Testis (tissue), 3 donors: ENCODE results near the gene DIAPH1. TPM values are rescaled to one million over a fixed set of nuclear protein-coding genes. Genes with fewer than 3 reads are reported as not detected.

Experiments used
- DNase-seq: peaks from one replicate; pipeline ENCODE4 v3.0.0-alpha.2; 2019
- H3K27ac ChIP-seq, 2 donors: fragments of 200-600 bp; sonication (generic); one replicate each; pipeline ENCODE4 v1.5.1; 2019
- H3K27me3 ChIP-seq: fragments of 200-600 bp; sonication (generic); one replicate; pipeline ENCODE4 v1.5.1; 2019
- H3K36me3 ChIP-seq: fragments of 200-600 bp; sonication (generic); one replicate; pipeline ENCODE4 v1.5.1; 2017; ENCODE audit warnings: low read depth; ENCODE audit errors: missing control alignments
- H3K4me1 ChIP-seq: fragments of 200-600 bp; sonication (generic); one replicate; pipeline ENCODE4 v1.5.1; 2019
- H3K4me3 ChIP-seq, 2 donors: fragments of 200-600 bp; sonication (generic); one replicate each; pipeline ENCODE4 v1.5.1; 2017 to 2019
- H3K9me3 ChIP-seq: fragments of 200-600 bp; sonication (generic); one replicate; pipeline ENCODE4 v1.5.1; 2017
- POLR2A ChIP-seq: fragments of 450-650 bp; IDR thresholded peaks from one replicate; pipeline ENCODE4 v1.6.1; 2017; ENCODE audit warnings: antibody characterized with exemption, mild to moderate bottlenecking, moderate library complexity
- WGBS, 2 donors: methylation state at CpG; one replicate each; pipeline ENCODE4 v1.1.5; 2018; 5-methylcytosine and 5-hydroxymethylcytosine counted together
- intact Hi-C: fragments of 100-400 bp; cut with DNase I; formaldehyde crosslinking; loops from one replicate; pipeline ENCODE4 v1.15.1; 2023; ENCODE audit warnings: low total_unique reads
- polyA plus RNA-seq: library from polyadenylated mRNA; stranded (reverse); fragments of 350-450 nt; fragmentation: Illumina TruSeq; extraction: RNeasy Lipid Tissue Mini Kit (QIAGEN cat#74804); gene quantifications from one replicate; pipeline ENCODE4 v1.2.3, GENCODE V29; 2014; ENCODE audit warnings: low read depth, low replicate concordance; ENCODE audit not compliant: insufficient read depth
- total RNA-seq, 2 donors: library from RNA; depleted of rRNA; stranded (reverse); fragments of >200 nt; gene quantifications; one replicate each; pipeline ENCODE4 v1.2.3, GENCODE V29; 2016
- TF ChIP-seq, protein P1 (sequence below), 3 experiments: fragments of 450-650 bp in 2 of 3; fragments of 200-600 bp in 1 of 3; sonication (generic) in 1 of 3; IDR thresholded peaks; one replicate each; pipeline ENCODE4 v1.5.1; 2016 to 2019; ENCODE audit warnings: antibody characterized with exemption in 3 of 3, mild to moderate bottlenecking in 2 of 3, moderate library complexity in 1 of 3

The DIAPH1 gene
- total and polyA plus RNA-seq, 3 donors from 2014 or later: 53.7 to 77.5 (median 58.2) TPM

DNA sequence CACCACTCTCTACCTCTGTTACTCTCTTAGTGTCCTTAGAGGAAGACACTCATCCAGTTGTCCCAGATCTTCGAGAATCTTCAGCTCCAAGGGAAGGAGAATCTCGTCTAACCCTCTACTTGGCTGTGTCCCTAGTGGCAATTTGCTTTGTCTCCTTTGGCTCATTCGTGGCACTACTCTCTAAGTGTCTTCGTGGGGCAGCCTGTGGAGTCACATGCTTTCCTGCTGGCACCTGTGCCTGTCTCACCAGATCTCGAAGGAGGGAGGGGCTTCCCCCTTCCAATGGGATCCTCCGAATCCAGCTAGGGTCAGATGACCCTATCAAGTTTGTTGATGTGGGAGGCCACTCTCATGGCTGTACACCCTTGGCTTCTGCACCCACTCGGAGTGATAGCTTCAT lies 131.7 kb downstream of the DIAPH1 start:
- Histone ChIP-seq H3K9me3 (no peaks in the 10 kb centered on the region), H3K27ac (no peak overlapping the region), H3K27me3 (no peaks in the 10 kb centered on the region), H3K4me1 (peaks cover 5% of the 10 kb centered on the region), H3K36me3 (no peaks in the 10 kb centered on the region), H3K4me3 (no peak overlapping the region)
- TF ChIP-seq POLR2A: no peak
- TF ChIP-seq, protein P1, sequence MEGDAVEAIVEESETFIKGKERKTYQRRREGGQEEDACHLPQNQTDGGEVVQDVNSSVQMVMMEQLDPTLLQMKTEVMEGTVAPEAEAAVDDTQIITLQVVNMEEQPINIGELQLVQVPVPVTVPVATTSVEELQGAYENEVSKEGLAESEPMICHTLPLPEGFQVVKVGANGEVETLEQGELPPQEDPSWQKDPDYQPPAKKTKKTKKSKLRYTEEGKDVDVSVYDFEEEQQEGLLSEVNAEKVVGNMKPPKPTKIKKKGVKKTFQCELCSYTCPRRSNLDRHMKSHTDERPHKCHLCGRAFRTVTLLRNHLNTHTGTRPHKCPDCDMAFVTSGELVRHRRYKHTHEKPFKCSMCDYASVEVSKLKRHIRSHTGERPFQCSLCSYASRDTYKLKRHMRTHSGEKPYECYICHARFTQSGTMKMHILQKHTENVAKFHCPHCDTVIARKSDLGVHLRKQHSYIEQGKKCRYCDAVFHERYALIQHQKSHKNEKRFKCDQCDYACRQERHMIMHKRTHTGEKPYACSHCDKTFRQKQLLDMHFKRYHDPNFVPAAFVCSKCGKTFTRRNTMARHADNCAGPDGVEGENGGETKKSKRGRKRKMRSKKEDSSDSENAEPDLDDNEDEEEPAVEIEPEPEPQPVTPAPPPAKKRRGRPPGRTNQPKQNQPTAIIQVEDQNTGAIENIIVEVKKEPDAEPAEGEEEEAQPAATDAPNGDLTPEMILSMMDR (IDR thresholded peaks at IDR 0.05): no peak
- no peak for DNase-seq
- 86 to 93% methylated on average over 5 to 7 of the region's 7 CpGs for WGBS, 2 donors
- intact Hi-C loops: no loop called here

DNA sequence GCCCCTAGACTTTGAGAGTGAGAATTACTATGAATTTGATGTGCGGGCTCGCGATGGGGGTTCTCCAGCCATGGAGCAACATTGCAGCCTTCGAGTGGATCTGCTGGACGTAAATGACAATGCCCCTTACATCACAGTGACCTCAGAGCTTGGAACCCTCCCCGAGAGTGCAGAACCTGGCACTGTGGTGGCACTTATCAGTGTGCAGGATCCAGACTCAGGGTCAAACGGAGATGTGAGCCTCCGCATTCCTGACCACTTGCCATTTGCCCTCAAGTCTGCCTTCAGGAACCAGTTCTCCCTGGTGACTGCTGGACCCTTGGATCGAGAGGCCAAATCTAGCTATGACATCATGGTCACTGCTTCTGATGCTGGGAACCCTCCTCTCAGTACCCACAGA lies 132.7 kb downstream of the DIAPH1 start:
- Histone ChIP-seq H3K9me3 (no peaks in the 10 kb centered on the region), H3K36me3 (no peaks in the 10 kb centered on the region), H3K4me3 (no peak overlapping the region), H3K4me1 (peaks cover 5% of the 10 kb centered on the region), H3K27me3 (no peaks in the 10 kb centered on the region), H3K27ac (no peak overlapping the region)
- no peak for DNase-seq
- 67 to 68% methylated on average over 9 of the region's 9 CpGs for WGBS, 2 donors
- intact Hi-C loops: no loop called here
- no peak for TF ChIP-seq POLR2A

DNA sequence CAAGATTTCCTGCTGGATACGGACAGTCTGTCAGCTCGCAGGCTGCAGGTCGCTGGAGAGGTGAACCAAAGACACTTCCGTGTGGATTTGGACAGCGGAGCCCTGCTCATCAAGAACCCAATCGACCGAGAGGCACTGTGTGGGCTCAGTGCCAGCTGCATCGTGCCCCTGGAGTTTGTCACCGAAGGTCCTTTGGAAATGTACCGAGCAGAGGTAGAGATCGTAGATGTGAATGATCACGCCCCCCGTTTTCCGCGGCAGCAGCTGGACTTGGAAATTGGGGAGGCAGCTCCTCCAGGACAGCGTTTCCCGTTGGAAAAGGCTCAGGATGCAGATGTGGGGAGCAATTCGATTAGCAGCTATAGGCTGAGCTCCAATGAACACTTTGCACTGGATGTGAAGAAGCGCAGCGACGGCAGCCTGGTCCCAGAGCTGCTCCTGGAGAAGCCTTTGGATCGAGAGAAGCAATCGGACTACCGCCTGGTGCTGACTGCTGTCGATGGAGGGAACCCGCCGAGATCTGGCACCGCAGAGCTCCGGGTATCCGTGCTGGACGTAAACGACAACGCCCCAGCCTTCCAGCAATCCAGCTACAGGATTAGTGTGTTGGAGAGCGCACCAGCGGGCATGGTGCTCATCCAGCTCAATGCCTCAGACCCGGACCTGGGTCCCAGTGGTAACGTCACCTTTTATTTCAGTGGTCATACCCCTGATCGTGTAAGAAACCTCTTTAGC lies 133.3 kb downstream of the DIAPH1 start:
- H3K9me3 ChIP-seq: no peaks in the 10 kb centered on the region
- peaks cover 5% of the 10 kb centered on the region for H3K4me1 ChIP-seq
- intact Hi-C loops: no loop called here
- no peak overlapping the region for H3K4me3 ChIP-seq
- WGBS, 2 donors: 60 to 66% methylated on average over 20 to 38 of the region's 38 CpGs
- no peak for DNase-seq
- H3K27me3 ChIP-seq: no peaks in the 10 kb centered on the region
- TF ChIP-seq, protein P1 (IDR thresholded peaks at IDR 0.05): no peak
- no peak for TF ChIP-seq POLR2A
- no peak overlapping the region for H3K27ac ChIP-seq
- no peaks in the 10 kb centered on the region for H3K36me3 ChIP-seq

GRCh38 chr5:141484641-141485311 lies 134.0 kb downstream of the DIAPH1 start, which contains the start of gene PCDHGC4:
PCDHGC4 (plus strand) TSS chr5:141485030; CDS start chr5:141485174, 144 bp downstream.
- Histone ChIP-seq H3K36me3 (no peaks in the 10 kb centered on the region), H3K4me1 (peaks cover 5% of the 10 kb centered on the region), H3K9me3 (no peaks in the 10 kb centered on the region), H3K27me3 (no peaks in the 10 kb centered on the region), H3K4me3 (peak within 1 kb of the TSS in 1 of 2 donors; percentile 21), H3K27ac (no peak within 1 kb of the TSS)
- no peak for TF ChIP-seq POLR2A
- TF ChIP-seq, protein P1 (IDR thresholded peaks at IDR 0.05): no peak
- 33 to 36% methylated on average over 38 to 39 of the region's 39 CpGs for WGBS, 2 donors
- no peak for DNase-seq
- intact Hi-C loops: no loop called here

- intact Hi-C loops: no loop called here
- H3K27ac ChIP-seq: no peak overlapping the region
- 33 to 47% methylated on average over 4 of the region's 4 CpGs for WGBS, 2 donors
- TF ChIP-seq POLR2A: no peak
- TF ChIP-seq, protein P1 (IDR thresholded peaks at IDR 0.05): no peak
- H3K4me1 ChIP-seq: peaks cover 5% of the 10 kb centered on the region
- no peaks in the 10 kb centered on the region for H3K9me3 ChIP-seq
- H3K27me3 ChIP-seq: no peaks in the 10 kb centered on the region
- H3K4me3 ChIP-seq: no peak overlapping the region
- DNase-seq: no peak
- no peaks in the 10 kb centered on the region for H3K36me3 ChIP-seq
Measured at GRCh38 chr5:141484310-141484640, 134.5 kb downstream of the DIAPH1 start.
